Activated naive CD8-positive, alpha-beta T cell treated with anti-CD3 and anti-CD28 coated beads for 36 hours (primary cell): ENCODE measurements around the gene INPP1. TPM values are rescaled to one million over a fixed set of nuclear protein-coding genes. Genes with fewer than 3 reads are reported as not detected.
A peak's percentile ranks its signal among the peaks of the same experiment; 100 is the strongest.
"Not testable (repeated sequence)": the region's sequence is repeated elsewhere in the genome, so short reads cannot be mapped to it uniquely, and the experiment has no call there.

Experiments used
- DNase-seq: peaks from one replicate; pipeline ENCODE4 v3.0.0; 2021
- H3K27ac Mint-ChIP-seq: one replicate; pipeline ENCODE4 v1.8.0; 2022; ENCODE audit warnings: mild to moderate bottlenecking, moderate library complexity, mixed read lengths
- H3K27me3 Mint-ChIP-seq: one replicate; pipeline ENCODE4 v1.8.0; 2022; ENCODE audit warnings: mild to moderate bottlenecking, mixed read lengths
- H3K36me3 Mint-ChIP-seq: one replicate; pipeline ENCODE4 v1.8.0; 2021; ENCODE audit warnings: mild to moderate bottlenecking, mixed read lengths
- H3K4me1 Mint-ChIP-seq: one replicate; pipeline ENCODE4 v1.8.0; 2021; ENCODE audit warnings: mixed read lengths
- H3K4me3 Mint-ChIP-seq: one replicate; pipeline ENCODE4 v1.8.0; 2022; ENCODE audit warnings: mild to moderate bottlenecking, moderate library complexity, mixed read lengths
- H3K9me3 Mint-ChIP-seq: one replicate; pipeline ENCODE4 v1.8.0; 2022; ENCODE audit warnings: mixed read lengths
- total RNA-seq, 2 experiments: library from RNA; stranded (reverse); gene quantifications; one replicate each; pipeline ENCODE4 v1.2.3, GENCODE V29; 2021

The INPP1 gene
- total RNA-seq, 2 experiments from 2014 or later: 7.6 to 8.3 TPM

DNA sequence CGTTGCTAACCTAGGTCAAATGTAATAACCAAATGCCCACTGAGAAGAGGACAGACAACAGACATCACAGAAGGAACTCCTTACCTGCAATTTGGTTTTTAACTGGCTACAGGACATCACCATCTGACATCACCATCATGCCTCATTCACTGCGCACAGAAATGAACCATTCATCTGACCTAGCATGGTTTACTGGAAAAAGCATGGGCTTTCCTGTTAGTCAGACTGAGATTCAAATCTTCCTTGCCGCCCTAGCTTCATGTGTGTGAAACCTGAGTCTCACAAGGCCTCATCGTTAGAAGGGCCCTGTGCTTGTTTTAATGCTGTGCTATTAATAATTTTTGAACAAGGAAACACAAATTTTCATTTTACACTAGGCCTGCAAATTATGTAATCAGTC is 22.7 kb upstream of the INPP1 start:
- H3K27ac Mint-ChIP-seq: peak overlapping the region; percentile 84
- H3K27me3 Mint-ChIP-seq: no peaks in the 10 kb centered on the region
- H3K4me1 Mint-ChIP-seq: peaks cover 34% of the 10 kb centered on the region
- no peaks in the 10 kb centered on the region for H3K9me3 Mint-ChIP-seq
- peak; percentile 18 for DNase-seq
- H3K36me3 Mint-ChIP-seq: peaks cover 8% of the 10 kb centered on the region
- peak overlapping the region; percentile 84 for H3K4me3 Mint-ChIP-seq

GRCh38 chr2:190323406-190323805 is 20.0 kb upstream of the INPP1 start:
- DNase-seq: no peak
- H3K27ac Mint-ChIP-seq: no peak overlapping the region
- H3K9me3 Mint-ChIP-seq: no peaks in the 10 kb centered on the region
- no peaks in the 10 kb centered on the region for H3K36me3 Mint-ChIP-seq
- no peak overlapping the region for H3K4me3 Mint-ChIP-seq
- peaks cover 6% of the 10 kb centered on the region for H3K27me3 Mint-ChIP-seq
- H3K4me1 Mint-ChIP-seq: peaks cover 14% of the 10 kb centered on the region

DNA sequence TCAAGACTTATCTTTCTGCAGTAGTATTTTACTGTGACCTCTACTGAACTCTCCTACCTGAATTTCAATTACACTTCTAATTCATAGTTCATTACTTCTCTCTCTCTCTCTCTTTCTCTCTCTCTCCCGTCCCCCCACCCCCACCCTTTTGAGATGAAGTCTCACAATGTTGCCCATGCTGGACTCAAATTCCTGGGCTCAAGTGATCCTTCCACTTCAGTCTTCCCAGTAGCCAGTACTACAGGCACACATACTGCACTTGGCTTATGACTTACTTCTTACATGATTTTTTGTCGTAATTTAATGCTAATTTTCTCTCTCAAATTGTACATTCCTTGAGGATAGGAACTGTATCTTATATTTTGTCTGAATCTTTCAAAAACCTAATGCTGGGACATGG is 17.8 kb upstream of the INPP1 start:
- Mint-ChIP-seq H3K27ac (no peak overlapping the region), H3K36me3 (no peaks in the 10 kb centered on the region), H3K4me1 (peaks cover 4% of the 10 kb centered on the region), H3K27me3 (peaks cover 15% of the 10 kb centered on the region), H3K4me3 (no peak overlapping the region), H3K9me3 (no peaks in the 10 kb centered on the region)
- DNase-seq: no peak

DNA sequence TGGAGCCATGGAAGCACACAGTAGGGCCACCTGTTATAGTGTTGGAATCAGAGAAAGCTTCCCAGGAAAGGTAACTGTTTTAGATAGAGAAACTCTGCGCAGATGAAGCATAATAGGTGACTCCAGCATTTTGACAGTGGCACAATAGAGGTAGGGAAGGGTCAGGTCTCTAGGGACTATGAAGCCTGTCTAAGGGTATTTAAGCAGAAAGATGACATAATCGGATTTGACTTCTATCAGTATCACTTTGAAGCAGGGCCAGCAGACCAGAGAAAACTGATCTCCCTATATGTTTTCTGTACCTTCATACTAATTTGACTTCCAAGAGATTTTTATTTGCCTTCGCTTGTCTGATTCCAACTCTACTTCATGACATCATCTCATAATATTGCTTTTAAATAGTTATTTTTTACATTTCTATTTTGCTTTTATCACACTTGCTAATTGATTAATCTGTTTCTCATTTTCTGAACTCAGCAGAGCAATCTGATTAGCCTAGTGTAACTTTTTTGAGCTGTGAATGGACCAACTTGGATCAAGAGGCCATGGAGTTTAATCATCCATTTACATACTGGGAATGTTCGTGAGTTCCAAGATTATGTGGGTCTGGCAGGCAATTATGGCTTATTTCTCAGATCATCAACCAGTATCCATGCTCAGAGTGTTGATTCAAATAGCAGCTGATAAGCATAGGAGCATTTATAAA is 15.4 kb upstream of the INPP1 start:
- Mint-ChIP-seq H3K9me3 (no peaks in the 10 kb centered on the region), H3K27me3 (peaks cover 20% of the 10 kb centered on the region), H3K4me1 (no peaks in the 10 kb centered on the region), H3K27ac (no peak overlapping the region), H3K4me3 (no peak overlapping the region), H3K36me3 (no peaks in the 10 kb centered on the region)
- no peak for DNase-seq

GRCh38 chr2:190328573-190329147 is 14.7 kb upstream of the INPP1 start:
- no peaks in the 10 kb centered on the region for H3K9me3 Mint-ChIP-seq
- no peak for DNase-seq
- no peaks in the 10 kb centered on the region for H3K36me3 Mint-ChIP-seq
- no peak overlapping the region for H3K4me3 Mint-ChIP-seq
- H3K4me1 Mint-ChIP-seq: no peaks in the 10 kb centered on the region
- H3K27me3 Mint-ChIP-seq: peaks cover 20% of the 10 kb centered on the region
- no peak overlapping the region for H3K27ac Mint-ChIP-seq

DNA sequence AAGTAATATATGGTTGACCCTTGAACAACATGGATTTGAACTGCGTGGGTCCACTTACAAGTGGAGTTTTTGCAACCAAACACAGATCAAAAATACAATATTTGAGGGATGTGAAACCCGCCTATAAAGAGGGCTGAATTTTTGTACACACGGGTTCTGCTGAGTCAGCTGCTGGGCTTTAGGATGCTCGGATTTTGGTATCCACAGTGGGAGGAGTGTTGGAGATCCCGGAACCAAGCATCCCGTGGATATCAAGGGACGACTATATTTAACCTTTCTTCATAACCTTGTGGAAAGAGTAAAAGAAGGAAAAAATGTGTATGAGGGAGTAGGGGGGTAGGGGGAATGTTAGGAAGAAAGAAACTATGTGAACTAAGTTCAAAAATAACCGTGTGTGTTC is 10.0 kb upstream of the INPP1 start:
- no peak overlapping the region for H3K4me3 Mint-ChIP-seq
- no peaks in the 10 kb centered on the region for H3K36me3 Mint-ChIP-seq
- no peak for DNase-seq
- peaks cover 14% of the 10 kb centered on the region for H3K27me3 Mint-ChIP-seq
- H3K27ac Mint-ChIP-seq: no peak overlapping the region
- H3K9me3 Mint-ChIP-seq: no peaks in the 10 kb centered on the region
- no peaks in the 10 kb centered on the region for H3K4me1 Mint-ChIP-seq

GRCh38 chr2:190333928-190334327 is 9.5 kb upstream of the INPP1 start:
- Mint-ChIP-seq H3K9me3 (no peaks in the 10 kb centered on the region), H3K27ac (no peak overlapping the region), H3K27me3 (peaks cover 14% of the 10 kb centered on the region), H3K4me1 (no peaks in the 10 kb centered on the region), H3K4me3 (no peak overlapping the region), H3K36me3 (no peaks in the 10 kb centered on the region)
- no peak for DNase-seq

- Mint-ChIP-seq H3K27ac (no peak overlapping the region), H3K36me3 (no peaks in the 10 kb centered on the region), H3K4me3 (no peak overlapping the region), H3K4me1 (no peaks in the 10 kb centered on the region), H3K27me3 (peaks cover 9% of the 10 kb centered on the region), H3K9me3 (no peaks in the 10 kb centered on the region)
- DNase-seq: no peak
These were observed 8.7 kb upstream of the INPP1 start for GRCh38 chr2:190334479-190335224.

DNA sequence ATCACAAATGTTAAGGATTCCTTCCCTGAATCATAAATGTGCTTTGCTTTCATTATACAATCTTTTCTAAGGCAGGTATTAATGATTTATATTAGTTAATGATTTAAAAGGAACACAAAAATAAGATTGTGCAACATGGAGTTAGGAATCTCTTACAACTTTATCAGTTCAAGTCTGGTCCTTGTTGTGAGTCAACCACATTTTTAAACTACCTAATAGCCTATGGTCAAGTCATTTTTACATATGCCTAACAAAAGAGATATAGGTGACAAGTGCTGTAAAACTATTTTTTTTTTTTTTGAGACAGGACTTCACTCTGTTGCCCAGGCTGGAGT is 8.2 kb upstream of the INPP1 start:
- Mint-ChIP-seq H3K4me3 (no peak overlapping the region), H3K27ac (no peak overlapping the region), H3K36me3 (no peaks in the 10 kb centered on the region), H3K4me1 (no peaks in the 10 kb centered on the region), H3K9me3 (no peaks in the 10 kb centered on the region), H3K27me3 (peaks cover 5% of the 10 kb centered on the region)
- DNase-seq: no peak

DNA sequence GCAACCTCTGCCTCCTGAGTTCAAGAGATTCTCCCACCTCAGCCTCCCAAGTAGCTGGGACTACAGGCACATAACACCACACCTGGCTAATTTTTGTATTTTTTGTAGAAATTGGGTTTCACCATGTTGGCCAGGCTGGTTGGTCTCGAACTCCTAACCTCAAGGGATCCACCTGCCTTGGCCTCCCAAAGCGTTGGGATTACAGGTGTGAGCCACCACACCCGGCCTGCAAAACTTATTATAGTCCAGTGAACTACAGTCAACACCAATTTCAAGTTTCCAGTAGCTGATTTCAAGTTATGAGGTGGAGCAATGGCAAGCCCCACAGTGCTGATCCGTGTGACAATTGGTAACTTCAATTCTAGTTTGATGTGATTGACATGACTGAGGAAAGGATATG is 7.8 kb upstream of the INPP1 start:
- not testable (repeated sequence) for H3K4me1 Mint-ChIP-seq, H3K36me3 Mint-ChIP-seq, DNase-seq, H3K9me3 Mint-ChIP-seq, H3K27me3 Mint-ChIP-seq, H3K27ac Mint-ChIP-seq, H3K4me3 Mint-ChIP-seq

- DNase-seq: no peak
- no peak overlapping the region for H3K27ac Mint-ChIP-seq
- no peaks in the 10 kb centered on the region for H3K36me3 Mint-ChIP-seq
- H3K9me3 Mint-ChIP-seq: no peaks in the 10 kb centered on the region
- no peak overlapping the region for H3K4me3 Mint-ChIP-seq
- peaks cover 1% of the 10 kb centered on the region for H3K4me1 Mint-ChIP-seq
- no peaks in the 10 kb centered on the region for H3K27me3 Mint-ChIP-seq
These were observed 7.0 kb upstream of the INPP1 start for GRCh38 chr2:190336420-190336819.

DNA sequence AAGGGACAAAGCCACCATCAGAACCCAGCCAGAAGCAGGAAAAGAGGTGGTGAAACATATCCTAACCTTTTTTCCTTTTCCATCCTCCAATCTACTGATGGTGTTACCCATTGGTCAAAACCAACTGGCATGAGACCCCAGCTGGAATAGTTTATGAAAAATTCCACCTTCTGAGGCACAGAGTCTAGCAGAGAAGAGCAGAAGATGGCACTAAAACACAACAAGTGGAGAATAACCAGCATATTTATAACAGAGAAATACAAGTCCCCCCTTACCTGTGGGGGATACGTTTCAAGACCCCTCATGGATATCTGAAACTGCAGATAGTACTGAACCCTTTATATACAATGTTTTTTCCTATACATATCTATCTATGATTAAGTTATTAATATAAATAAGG is 4.9 kb upstream of the INPP1 start:
- H3K4me3 Mint-ChIP-seq: no peak overlapping the region
- no peaks in the 10 kb centered on the region for H3K9me3 Mint-ChIP-seq
- no peak for DNase-seq
- H3K27me3 Mint-ChIP-seq: no peaks in the 10 kb centered on the region
- peaks cover 7% of the 10 kb centered on the region for H3K4me1 Mint-ChIP-seq
- H3K36me3 Mint-ChIP-seq: no peaks in the 10 kb centered on the region
- no peak overlapping the region for H3K27ac Mint-ChIP-seq

GRCh38 chr2:190339394-190339793 is 4.0 kb upstream of the INPP1 start:
- Mint-ChIP-seq H3K27ac (no peak overlapping the region), H3K9me3 (no peaks in the 10 kb centered on the region), H3K4me3 (no peak overlapping the region)

GRCh38 chr2:190340369-190340768 is 3.0 kb upstream of the INPP1 start:
- Mint-ChIP-seq H3K9me3 (no peaks in the 10 kb centered on the region), H3K27ac (no peak overlapping the region), H3K36me3 (no peaks in the 10 kb centered on the region), H3K4me1 (peaks cover 14% of the 10 kb centered on the region), H3K4me3 (no peak overlapping the region), H3K27me3 (no peaks in the 10 kb centered on the region)
- DNase-seq: no peak

More at GRCh38 chr2:190339394-190339793, 4.0 kb upstream of the INPP1 start:
- Mint-ChIP-seq H3K4me1 (peaks cover 9% of the 10 kb centered on the region), H3K27me3 (no peaks in the 10 kb centered on the region), H3K36me3 (no peaks in the 10 kb centered on the region)
- DNase-seq: no peak

- Mint-ChIP-seq H3K36me3 (peaks cover 2% of the 10 kb centered on the region), H3K9me3 (no peaks in the 10 kb centered on the region), H3K27ac (no peak overlapping the region), H3K4me1 (peaks cover 16% of the 10 kb centered on the region), H3K27me3 (peaks cover 3% of the 10 kb centered on the region), H3K4me3 (no peak overlapping the region)
- no peak for DNase-seq
These were observed 778 bp upstream of the INPP1 start for GRCh38 chr2:190342611-190343010.

- no peak for DNase-seq
- H3K27ac Mint-ChIP-seq: peak overlapping the region; percentile 83
- peak overlapping the region; percentile 77 for H3K4me3 Mint-ChIP-seq
- H3K27me3 Mint-ChIP-seq: peaks cover 3% of the 10 kb centered on the region
- peaks cover 2% of the 10 kb centered on the region for H3K36me3 Mint-ChIP-seq
- H3K9me3 Mint-ChIP-seq: no peaks in the 10 kb centered on the region
- H3K4me1 Mint-ChIP-seq: peaks cover 16% of the 10 kb centered on the region
These were observed 277 bp upstream of the INPP1 start for GRCh38 chr2:190343089-190343535.
